WI38 (cell line): Measurements from ENCODE around the gene RIMS3.
A peak's percentile ranks its signal among the peaks of the same experiment; 100 is the strongest.

Source experiments
- H3K4me3 ChIP-seq: 2 replicates; pipeline ENCODE4 v1.5.1; 2011; ENCODE audit warnings: low read depth, mild to moderate bottlenecking, control low read depth, low read length
- CTCF ChIP-seq: IDR thresholded peaks from 2 replicates; pipeline ENCODE4 v1.5.1; 2012; ENCODE audit warnings: low read depth, mild to moderate bottlenecking, control low read depth, low read length

Gene RIMS3

GRCh38 chr1:40620150-40620549 lies 45.3 kb downstream of the RIMS3 start:
- no peak for TF ChIP-seq CTCF

GRCh38 chr1:40618108-40618507 lies 47.4 kb downstream of the RIMS3 start:
- TF ChIP-seq CTCF, result no peak
- no peak overlapping the region for H3K4me3 ChIP-seq

More at GRCh38 chr1:40620150-40620549, 45.3 kb downstream of the RIMS3 start:
- no peak overlapping the region for H3K4me3 ChIP-seq

- peak; percentile 86 for TF ChIP-seq CTCF
- H3K4me3 ChIP-seq, result no peak overlapping the region
These were observed 53.1 kb downstream of the RIMS3 start for GRCh38 chr1:40612345-40612831.

GRCh38 chr1:40610156-40610555 lies 55.3 kb downstream of the RIMS3 start:
- TF ChIP-seq CTCF, result no peak
- H3K4me3 ChIP-seq, result no peak overlapping the region

GRCh38 chr1:40607921-40608320 lies 57.6 kb downstream of the RIMS3 start:
- H3K4me3 ChIP-seq, result no peak overlapping the region
- no peak for TF ChIP-seq CTCF

GRCh38 chr1:40606978-40607377 lies 58.5 kb downstream of the RIMS3 start:
- no peak for TF ChIP-seq CTCF
- no peak overlapping the region for H3K4me3 ChIP-seq

GRCh38 chr1:40606194-40606593 lies 59.3 kb downstream of the RIMS3 start:
- no peak for TF ChIP-seq CTCF
- H3K4me3 ChIP-seq, result no peak overlapping the region
